ENCODE measurements around the gene EYS.

DNA sequence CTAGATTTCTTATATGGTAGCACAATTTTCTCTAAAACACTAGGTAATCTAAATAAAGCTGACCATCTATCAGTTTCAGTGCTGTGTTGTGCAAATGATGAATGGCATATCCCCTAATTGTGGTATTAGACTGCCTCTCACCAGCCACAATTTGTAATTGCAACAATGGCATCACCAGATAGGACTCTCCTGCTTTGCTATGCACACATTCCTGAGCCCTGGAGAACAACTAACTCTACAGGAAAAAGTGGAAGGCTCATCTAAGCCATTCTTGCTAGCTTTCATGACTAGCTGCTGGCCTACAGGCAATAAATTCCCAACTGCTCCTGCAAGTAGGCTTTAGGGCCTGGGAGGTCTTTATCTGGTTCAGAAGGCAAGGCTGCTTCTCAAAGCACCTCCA is 974.1 kb downstream of the EYS start:
- no peak for TF ChIP-seq TAF1 (IDR thresholded peaks at IDR 0.05; ENCODE audit: borderline replicate concordance, insufficient read depth, low read length)
- TF ChIP-seq POLR2AphosphoS5 (IDR thresholded peaks at IDR 0.05; ENCODE audit: low read depth, low read length), result no peak
- TF ChIP-seq REST (IDR thresholded peaks at IDR 0.05; ENCODE audit: insufficient read depth in 1 of 2, low read depth in 2 of 2, low read length in 2 of 2), result no peak
- TF ChIP-seq SIN3A (IDR thresholded peaks at IDR 0.05; ENCODE audit: borderline replicate concordance, insufficient read depth, low read length), result no peak
- no peak for TF ChIP-seq FOXP2 (optimal IDR thresholded peaks at IDR 0.05; ENCODE audit: borderline replicate concordance, extremely low read depth, extremely low read length, insufficient read depth)
